CD4-positive, alpha-beta T cell treated with Interleukin-12 subunit alpha and Interleukin-12 subunit beta, for 1 hour (primary cell): ENCODE results near the gene EPN2.
A peak's percentile ranks its signal among the peaks of the same experiment; 100 is the strongest.

Experiments
- DNase-seq: peaks from one replicate; pipeline ENCODE4 v3.0.0-alpha.2; 2020

Gene EPN2

GRCh38 chr17:19296786-19297778, 59.9 kb downstream of the EPN2 start:
- no peak for DNase-seq

- no peak for DNase-seq
These were observed 61.5 kb downstream of the EPN2 start for GRCh38 chr17:19298569-19299213.

GRCh38 chr17:19299214-19299747, 62.1 kb downstream of the EPN2 start:
- DNase-seq, result no peak

GRCh38 chr17:19299866-19300265, 62.7 kb downstream of the EPN2 start:
- no peak for DNase-seq

- no peak for DNase-seq
These were observed 64.2 kb downstream of the EPN2 start for GRCh38 chr17:19301274-19301951.

GRCh38 chr17:19301973-19302372, 64.8 kb downstream of the EPN2 start:
- no peak for DNase-seq

GRCh38 chr17:19302791-19303331, 65.7 kb downstream of the EPN2 start:
- DNase-seq, result no peak

- DNase-seq, result no peak
These were observed 66.2 kb downstream of the EPN2 start for GRCh38 chr17:19303367-19303776.

- peak; percentile 16 for DNase-seq
These were observed 67.0 kb downstream of the EPN2 start for GRCh38 chr17:19304209-19304608.

GRCh38 chr17:19304751-19305150, 67.6 kb downstream of the EPN2 start:
- no peak for DNase-seq

- no peak for DNase-seq
These were observed 68.1 kb downstream of the EPN2 start for GRCh38 chr17:19305256-19305655.

- no peak for DNase-seq
These were observed 68.6 kb downstream of the EPN2 start for GRCh38 chr17:19305761-19306159.

GRCh38 chr17:19306160-19307111, 69.3 kb downstream of the EPN2 start:
- DNase-seq, result peak; percentile 65

GRCh38 chr17:19307521-19307920, 70.4 kb downstream of the EPN2 start:
- no peak for DNase-seq

GRCh38 chr17:19308398-19308797, 71.2 kb downstream of the EPN2 start:
- no peak for DNase-seq

- DNase-seq, result no peak
These were observed 72.5 kb downstream of the EPN2 start for GRCh38 chr17:19309701-19310100.

- no peak for DNase-seq
These were observed 73.0 kb downstream of the EPN2 start for GRCh38 chr17:19310151-19310550.

- DNase-seq, result no peak
These were observed 73.8 kb downstream of the EPN2 start for GRCh38 chr17:19311016-19311415.

GRCh38 chr17:19311421-19312215, 74.5 kb downstream of the EPN2 start:
- DNase-seq, result no peak

GRCh38 chr17:19312406-19312805, 75.2 kb downstream of the EPN2 start:
- no peak for DNase-seq
